Hematopoietic multipotent progenitor cell treated with erythropoietin and hydrocortisone succinate and interleukin-3 and kit ligand, for 6 days (in vitro differentiated cells): ENCODE measurements around the gene P3H2.

Experiments
- DNase-seq: peaks from one replicate; pipeline ENCODE4 v3.0.0-alpha.2; 2015

Gene P3H2

DNA sequence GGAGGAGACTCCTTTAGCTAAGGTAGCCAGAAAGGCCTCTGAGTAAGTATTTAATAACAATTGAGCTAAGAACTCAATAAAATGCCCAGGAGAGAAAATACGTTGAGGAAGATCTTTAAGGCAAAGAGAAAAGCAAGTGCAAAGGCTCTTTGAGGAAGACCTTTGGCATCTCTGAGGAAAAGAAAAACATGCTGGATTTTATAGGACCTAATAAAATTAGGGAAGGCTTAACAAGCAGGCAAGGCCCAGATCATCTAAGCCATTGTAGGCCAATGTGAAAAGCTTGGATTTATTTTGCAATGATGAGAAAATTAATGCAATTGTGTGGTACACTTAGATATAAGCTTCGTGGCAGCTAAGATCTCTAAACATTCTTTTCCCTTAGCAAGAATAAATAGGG, 75.7 kb downstream of the P3H2 start:
- DNase-seq = no peak

DNA sequence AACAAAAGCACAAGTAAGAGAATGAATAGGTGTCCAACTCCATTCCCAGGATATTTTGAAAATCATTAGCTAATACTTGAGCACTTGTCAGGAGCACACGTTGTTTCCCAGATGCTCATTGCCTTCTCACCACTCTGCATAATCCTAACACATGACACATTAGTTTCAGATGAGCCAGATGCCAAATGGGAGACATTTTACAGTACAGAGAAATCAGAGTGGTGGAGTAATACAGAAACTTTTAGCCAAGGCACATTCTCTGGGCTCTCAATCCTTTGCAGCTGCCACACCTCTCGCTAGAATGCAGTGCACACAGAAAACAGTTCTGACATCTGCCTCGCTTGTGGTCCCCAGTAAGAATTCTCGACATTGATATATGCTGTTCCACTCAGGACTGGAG, 76.6 kb downstream of the P3H2 start:
- DNase-seq = no peak

DNA sequence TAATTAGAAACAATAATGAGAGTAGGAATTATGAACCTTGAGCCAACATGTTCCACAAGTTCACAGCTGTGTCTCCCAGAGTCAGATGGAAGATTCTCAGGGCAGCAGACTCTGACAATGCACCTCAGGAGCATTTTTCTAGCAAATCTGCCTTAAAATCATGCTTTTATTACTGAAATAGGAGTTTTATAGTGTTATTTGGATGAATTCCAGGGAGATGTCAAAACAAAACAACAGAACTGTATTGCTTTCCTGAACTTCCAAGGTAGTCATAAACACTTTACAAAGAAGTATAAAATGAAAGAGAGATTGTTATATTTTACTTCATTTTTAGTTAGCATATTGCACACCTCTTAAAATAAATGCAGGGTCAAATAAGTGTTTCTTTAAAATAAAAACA, 77.0 kb downstream of the P3H2 start:
- DNase-seq = no peak

DNA sequence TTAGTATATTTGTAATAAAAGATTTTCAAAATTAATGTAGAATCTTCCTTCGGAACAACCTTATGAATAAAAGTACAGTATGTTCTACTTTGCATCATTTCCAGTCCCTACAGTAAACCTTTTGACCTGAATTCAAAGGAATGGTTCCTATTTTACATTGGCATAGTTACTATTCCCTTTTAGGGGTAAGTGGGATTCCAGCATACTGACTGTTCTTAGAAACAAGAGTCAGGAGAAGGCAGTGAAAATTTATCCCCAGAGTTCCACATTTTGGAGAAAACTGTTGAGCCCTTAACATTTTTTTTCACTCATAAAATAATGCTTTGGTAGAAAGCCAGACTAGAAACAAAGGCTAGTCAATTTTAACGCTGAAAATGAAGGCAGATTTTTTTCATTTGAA, 78.1 kb downstream of the P3H2 start:
- no peak for DNase-seq

DNA sequence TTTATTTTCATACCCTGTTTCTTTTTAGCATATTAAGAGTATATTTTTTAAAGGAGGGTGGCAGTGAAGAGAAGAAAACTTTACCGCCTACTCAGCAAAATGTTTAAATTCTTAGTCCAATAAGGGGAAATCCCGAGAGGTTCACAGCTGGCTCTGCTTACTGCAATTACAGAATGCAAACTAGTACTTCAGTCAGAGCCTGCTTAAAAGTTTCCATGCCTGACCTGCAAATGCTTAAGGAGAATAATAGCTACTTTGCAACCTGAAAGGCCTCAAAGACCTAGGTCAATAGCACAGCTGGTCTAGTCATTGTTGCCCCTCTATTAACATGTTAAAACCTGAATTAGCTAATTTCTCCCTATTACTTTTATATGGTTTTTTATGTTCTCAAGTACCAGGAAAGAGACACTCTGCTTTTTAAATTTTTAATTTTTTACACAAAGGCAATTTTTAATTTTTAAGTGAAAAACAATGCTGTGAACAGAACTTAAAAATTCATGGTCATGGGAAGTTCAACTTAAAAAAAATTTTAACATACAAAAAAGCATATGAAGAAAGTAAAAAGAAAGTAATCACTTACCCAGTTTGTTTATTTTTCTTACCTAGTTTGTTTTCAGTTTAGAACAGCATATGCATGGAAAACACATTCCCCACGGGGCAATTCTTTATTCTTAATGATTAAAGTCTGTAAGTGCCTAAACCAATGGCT, 79.2 kb downstream of the P3H2 start:
- no peak for DNase-seq

DNA sequence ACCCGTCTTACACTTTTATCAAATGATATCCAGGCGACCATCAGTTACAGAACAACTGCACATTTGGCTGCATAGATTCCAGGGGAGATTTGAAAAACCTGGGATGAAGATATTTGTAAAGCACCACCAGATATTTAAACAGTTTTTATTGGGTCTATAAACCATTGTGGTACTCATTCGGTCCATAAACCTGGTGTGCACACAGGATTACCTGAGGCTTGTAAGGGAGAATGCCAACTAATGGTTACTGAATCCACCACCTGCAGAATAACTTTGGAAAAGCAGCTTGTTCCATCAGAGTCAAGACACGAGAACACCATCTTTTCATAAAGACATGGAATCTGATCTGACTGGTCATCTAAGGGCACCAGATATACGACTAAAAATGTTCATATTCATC, 80.6 kb downstream of the P3H2 start:
- DNase-seq = no peak

DNA sequence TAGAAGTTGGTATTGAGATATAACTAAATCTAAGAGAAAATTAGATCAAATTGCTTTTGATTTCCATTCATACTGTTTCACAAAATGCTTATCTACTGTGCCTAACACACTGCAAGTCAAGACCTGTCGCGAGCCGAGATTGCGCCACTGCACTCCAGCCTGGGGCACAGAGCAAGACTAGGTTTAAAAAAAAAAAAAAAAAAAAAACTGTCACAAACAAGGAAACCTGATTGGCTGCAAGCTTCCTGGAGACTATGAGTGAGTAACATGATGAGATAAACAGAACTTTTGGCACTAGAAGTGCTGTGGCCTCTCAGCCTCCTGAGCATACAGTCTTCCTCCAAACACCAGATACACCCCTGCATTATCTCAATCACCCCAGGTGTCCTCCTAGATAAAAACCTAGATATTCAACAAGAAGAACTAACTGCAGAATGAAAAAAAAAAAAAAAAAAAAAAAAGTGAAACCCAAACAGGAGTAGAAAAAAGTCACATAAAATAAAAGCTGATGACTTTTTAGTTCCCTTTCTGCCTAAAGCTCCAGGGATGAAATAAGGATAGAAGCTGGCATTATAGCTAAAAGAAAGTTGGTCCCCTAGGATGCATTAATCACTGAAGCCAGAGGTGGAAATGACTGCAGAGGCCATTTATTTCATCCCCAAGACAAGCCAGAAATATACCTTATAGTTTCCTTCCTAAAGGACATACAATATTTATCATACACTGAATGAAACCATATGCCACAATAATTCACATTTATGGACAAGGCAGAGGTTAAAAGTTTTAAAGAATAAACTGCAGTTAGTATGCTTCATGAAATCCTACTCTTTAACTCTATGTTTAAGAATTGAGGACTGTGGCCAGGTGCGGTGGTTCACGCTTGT, 82.4 kb downstream of the P3H2 start:
- peak; percentile 76 for DNase-seq

DNA sequence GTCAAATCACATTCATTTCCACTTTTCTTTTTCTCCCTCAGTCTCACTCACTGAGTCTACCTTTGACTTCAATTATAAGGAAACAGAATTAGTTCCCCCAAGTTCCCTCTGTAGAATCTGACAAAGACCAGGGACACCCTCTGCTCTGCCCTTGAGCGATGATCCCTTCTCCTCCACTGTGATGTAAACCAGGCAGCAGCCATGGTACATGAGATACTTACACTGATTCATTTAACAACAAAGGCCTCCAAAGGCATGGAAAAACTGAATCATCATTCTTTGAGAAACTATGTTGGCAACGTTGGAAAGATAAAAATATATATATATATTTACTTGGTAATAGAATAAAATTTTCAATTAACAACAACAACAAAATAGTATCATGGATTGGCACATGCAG, 84.1 kb downstream of the P3H2 start:
- DNase-seq = no peak

DNA sequence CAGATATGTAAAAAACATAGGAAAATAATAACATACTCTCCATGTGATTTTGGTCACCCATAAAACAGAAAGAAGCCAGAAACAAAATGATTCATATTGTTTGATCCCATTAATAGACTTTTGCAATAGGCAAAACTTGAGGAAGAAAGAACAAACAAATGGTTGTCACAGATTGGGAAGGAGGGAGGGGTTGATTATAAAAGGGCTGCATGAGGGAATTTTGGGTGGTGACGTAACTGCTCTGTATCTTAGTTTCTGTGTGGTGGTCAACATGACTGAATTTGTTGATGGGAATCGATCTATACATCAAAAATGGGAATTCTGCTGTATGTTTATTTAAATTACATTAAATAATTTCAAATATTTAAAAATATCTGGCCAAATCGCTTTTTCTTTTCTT, 86.3 kb downstream of the P3H2 start:
- DNase-seq = no peak

DNA sequence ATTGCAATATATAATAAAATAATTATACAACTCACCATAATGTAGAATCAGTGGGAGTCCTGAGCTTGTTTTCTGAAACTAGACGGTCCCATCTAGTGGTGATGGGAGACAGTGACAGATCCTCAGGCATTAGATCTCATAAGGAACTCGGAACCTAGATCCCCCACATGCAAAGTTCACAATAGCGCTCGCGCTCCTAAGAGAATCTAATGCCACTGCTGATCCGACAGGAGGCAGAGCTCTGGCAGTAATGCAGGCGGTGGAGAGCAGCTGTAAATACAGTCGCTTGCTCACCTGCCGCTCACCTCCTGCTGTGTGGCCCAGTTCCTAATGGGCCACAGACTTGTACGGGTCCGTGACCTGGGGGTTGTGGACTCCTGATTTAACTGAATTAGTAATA, 87.8 kb downstream of the P3H2 start:
- no peak for DNase-seq

DNA sequence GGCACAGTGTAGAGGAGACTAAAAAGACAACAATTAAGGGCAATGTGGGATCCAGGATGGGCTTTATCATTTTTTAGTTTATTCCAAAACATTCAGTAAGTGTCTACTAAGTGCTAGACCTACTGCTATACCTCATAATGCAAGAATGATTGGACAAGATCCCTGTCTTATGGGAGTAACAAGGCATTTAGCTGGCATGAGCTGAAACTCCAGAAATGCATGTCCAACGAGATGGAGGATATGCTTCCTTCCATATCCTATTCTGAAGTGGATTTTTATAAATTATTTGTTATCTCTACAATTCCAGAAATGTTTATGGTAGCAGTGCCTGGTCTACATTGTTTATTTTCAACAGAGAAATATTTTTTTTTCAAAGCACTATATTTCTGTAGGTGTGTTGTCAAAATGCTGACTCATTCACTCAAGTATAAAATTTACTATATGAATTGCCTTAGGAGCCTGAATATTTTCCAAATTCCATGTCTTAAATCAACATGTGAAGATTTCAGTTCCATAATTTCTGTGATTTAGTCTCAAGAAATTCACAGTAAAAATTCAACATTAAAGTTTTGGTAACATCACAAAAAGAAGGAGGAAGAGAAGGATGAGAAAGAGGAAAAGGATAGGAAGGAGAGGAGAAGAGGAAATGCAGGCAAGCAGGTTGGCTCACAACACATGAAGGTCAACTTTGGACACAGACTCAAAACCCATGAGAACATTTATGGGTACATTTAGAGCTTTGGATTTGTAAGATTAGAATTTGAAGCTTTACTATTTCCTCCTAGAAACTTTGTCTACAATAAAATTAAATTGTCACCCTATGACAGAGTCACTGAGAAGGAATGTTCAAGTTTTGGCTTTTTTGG, 88.6 kb downstream of the P3H2 start:
- DNase-seq = no peak

DNA sequence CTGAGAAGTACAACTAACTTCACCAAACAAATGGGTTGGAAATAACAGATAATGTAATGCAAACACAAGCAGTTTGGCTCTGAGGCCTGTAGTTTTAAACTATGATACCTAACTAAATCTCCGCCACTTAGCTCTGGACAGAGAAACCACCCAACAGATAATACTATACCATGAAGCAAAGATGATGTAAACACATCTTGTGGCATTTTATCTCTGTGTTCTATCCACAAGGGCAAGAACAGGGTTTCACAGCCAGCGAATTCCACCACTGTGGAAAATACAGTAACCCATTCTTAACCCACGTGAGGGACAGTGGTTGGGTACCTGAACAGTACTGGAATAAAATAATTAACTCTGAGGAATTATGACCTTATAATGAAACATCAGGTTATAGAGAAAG, 93.6 kb downstream of the P3H2 start:
- no peak for DNase-seq

DNA sequence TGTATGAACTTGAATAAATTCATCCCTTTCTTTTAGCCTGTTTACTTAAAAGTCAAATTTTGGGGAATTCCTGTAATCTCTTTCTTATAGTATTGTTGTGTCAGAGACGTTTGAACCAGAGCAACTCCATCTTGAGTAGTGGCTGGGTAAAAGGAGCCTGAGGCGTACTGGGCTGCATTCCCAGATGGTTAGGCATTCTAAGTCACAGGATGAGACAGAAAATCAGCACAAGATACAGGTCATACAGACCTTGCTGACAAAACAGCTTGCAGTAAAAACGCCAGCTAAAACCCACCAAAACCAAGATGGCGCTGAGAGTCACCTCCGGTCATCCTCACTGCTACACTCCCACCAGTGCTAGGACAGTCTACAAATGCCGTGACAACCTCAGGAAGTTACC, 94.5 kb downstream of the P3H2 start:
- DNase-seq = no peak

DNA sequence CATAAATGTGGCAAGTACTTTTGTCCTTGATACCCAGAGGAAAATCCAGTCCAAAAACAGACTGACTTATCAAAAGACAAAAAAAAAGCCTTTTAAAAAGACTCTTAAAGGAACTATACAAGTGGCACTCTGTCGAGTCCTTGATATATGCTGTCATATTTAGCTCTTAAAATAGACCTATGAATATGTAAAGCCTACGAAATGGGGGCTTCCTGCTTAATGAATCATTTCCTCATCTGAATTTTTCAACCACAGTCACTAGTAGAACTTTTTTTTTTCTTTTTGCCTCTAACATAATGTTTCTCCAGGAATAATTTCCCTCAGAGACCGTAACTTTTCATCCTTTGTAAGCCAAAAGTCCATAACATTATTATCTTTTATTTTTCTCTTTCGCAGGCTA, 95.8 kb downstream of the P3H2 start:
- DNase-seq = peak; percentile 12

DNA sequence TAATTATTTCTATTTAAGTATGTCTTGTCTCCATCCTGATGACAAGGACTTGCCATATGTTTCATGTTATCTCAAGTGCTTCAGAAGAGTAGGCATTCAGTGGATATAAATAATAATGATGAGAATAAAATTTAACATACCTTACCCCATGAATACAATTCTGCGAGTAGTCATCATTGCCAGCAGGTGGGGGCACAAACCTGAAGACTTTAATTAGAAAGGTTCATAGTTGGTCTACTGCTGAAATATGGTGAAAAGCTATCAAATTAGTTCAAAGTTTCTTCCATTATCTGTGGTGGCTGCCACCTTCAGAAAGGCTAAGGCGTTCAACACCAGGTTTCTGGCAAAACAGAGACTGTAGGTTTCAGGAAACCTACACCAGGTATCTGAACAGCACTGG, 100.9 kb downstream of the P3H2 start:
- DNase-seq = no peak

DNA sequence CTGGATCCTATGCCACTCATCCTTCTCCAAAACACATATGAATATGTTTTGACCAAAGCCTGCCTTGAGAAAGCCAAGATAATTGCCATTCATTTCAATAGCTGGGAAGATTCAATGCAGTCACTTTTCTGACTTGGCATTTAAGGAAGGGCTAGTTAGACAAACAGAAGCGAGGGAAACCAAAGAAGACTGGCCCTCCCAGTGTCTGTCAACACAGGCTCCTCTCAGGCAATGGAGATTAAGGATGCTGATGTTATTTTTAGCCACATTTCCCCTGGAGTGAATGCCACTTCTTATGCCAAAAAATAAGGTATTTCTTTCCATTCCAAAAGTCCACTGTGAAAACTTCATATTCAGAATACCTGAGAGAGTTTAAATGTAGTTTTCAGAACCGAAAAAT, 101.7 kb downstream of the P3H2 start:
- no peak for DNase-seq

DNA sequence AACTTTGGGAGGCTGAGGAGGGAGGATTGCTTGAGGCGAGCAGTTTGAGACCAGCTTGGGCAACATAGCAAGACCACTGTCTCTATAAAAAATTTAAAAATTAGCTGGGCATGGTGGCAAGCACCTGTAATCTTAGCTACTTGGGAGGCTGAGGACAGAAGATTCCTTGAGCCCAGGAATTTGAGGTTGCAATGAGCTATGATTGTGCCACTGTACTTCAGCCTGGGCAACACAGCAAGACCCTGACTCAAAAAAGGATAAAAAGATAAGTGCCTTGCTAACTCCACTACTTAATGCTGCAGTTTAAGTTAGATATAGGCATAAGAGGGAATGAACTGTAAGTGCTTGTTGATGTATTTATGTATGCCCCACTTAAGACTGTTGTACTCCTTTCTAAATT, 102.2 kb downstream of the P3H2 start:
- DNase-seq = no peak

DNA sequence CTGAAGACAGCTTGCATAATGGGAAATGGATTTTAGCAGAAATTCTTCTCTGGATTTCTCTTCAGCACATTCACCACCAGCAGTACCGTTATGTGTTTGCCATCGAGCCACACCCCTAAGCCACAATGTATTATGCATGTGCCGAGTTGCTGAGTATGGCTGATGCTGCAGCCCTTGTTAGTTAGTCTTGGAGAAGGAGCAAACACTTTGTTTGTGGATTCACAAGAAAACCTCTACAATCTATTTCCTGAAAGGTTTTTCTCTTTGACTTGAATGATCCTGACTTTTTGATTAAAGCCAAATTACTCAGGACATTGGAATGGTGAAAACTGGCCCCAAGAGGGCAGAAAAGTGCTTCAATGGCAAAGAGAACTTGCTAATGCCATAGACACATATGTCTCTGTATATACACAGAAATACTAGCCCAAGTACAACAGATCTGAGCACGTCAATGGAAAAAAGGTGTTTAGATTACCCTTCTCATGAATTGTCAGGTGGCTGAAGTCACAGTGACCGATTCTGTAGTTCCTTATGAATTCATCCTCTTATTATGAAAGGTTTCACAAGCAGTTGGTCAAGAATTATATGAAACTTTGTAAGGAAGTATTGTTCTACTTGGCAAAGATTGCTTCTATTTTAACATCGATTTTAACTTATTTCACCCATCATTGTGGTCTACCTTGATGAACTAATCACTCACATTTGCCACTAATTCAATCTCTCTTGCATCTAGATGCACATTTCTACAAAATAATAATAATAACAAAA, 103.0 kb downstream of the P3H2 start:
- peak; percentile 54 for DNase-seq

DNA sequence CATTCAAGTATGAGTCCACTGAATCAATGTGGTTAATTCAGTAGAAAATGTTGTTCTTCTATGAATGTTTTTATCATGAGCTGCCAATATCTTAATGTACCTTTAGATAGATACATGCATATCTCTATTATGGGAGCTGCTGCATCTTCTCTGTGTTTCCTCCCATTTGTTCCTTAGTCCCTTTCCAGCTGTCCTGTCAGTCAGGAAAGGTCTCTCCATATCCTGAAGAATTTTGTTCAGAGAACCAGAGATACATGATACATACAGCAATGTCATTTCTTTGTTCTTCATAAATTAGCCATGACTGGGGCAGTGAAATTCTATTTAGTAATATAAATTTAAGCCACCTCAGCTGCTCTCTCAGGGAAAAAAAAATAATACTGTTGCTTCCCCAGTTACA, 103.7 kb downstream of the P3H2 start:
- DNase-seq = no peak

DNA sequence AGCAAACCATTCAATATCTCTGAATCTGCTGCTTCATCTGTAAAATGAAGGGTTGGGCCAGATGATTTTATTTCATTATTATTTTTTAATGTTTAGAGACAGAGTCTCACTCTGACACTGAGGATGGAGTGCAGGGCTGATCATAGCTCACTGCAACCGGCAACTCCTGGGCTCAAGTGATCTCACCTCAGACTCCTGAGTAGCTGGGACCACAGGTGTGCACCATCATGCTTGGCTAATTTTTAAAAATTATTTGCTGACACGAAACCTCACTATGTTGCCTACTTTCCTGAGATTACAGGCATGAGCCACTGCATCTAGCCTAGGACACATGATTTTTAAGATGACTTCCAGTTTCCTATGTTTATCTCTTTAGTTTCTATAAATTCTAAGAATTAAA, 105.8 kb downstream of the P3H2 start:
- no peak for DNase-seq

DNA sequence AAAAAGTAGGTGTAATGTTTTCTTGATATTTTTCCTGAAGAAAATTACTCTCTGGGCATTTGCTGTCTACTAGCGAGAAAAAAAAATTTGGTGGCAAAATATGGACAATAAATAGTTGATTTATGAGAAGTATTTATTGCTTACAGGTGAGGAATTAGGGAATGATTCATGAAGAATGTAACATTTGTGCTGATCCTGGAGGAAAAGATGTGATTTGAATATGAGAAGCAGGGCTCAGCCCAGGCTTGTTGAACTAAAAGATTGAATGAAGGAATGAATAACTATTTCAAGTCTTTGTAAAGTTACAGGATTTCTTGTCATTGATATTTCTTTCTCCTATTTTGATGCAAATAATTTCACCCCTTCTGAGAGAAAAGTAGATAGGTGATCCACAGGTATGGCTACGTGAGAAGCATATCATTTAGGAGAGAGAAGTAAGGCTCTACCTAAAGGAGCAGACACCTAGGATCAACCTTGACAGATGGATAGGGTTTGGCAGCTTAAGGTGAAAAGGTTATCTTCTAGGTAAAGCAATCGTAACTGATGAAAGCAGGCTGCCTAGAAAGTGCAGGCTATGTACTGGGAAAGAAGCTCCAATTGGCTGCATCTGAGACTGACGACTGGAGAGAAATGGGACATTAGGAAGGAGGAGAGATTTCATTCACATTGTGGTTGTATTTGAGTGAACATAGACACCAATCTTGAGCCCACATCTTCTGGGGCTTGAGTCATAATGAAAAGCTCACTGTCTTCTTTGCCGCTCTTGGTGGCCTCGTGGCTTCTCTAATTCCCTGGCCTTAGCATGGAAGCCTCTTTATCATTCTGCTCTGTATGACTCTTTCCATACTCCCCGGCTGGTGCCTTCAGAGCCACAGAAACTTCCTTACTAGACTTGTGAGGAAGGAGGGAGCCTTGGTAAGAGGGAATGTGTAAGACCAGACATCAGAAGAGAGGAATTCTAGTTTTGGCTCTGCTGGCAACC, 106.5 kb downstream of the P3H2 start:
- DNase-seq = no peak

DNA sequence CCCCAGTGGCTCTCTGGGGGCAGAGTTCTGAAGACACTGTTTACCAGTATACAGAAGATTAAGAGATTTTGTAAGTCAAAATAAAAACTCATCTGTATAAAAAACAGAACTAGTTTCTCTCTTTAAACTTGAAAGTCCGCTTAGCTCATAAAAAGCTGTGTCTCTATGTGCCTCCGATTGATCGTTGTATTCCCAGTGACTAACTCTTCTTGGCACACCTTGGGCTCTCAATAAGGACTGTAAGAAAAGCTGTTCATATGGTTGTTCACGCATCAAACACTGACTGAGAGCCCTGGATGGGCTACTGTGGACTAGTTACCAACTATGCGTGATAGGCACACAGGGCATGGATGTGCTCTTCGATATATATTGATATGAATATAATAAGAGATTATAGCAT, 107.9 kb downstream of the P3H2 start:
- DNase-seq = no peak
